GM19023 (cell line): ENCODE results near the gene ZDHHC6.
"Not testable (repeated sequence)": the region's sequence is repeated elsewhere in the genome, so short reads cannot be mapped to it uniquely, and the experiment has no call there.

Experiments used
- ATAC-seq: cut with Tn5 transposase; IDR thresholded peaks from one replicate; pipeline ENCODE4 v1.9.1; 2021; ENCODE audit warnings: mild to moderate bottlenecking, moderate library complexity; ENCODE audit not compliant: unreplicated experiment

Gene ZDHHC6

GRCh38 chr10:112393341-112393740, 53.4 kb downstream of the ZDHHC6 start:
- ATAC-seq: no peak

- ATAC-seq: no peak
Measured at GRCh38 chr10:112390125-112390703, 56.5 kb downstream of the ZDHHC6 start.

- peak; percentile 52 for ATAC-seq
Measured at GRCh38 chr10:112389271-112389822, 57.4 kb downstream of the ZDHHC6 start.

GRCh38 chr10:112388548-112388947, 58.2 kb downstream of the ZDHHC6 start:
- ATAC-seq: no peak

- not testable (repeated sequence) for ATAC-seq
Measured at GRCh38 chr10:112388056-112388455, 58.7 kb downstream of the ZDHHC6 start.

GRCh38 chr10:112385201-112385600, 61.5 kb downstream of the ZDHHC6 start:
- no peak for ATAC-seq

- ATAC-seq: no peak
Measured at GRCh38 chr10:112384141-112384540, 62.6 kb downstream of the ZDHHC6 start.

GRCh38 chr10:112383325-112383724, 63.4 kb downstream of the ZDHHC6 start:
- ATAC-seq: no peak

GRCh38 chr10:112382515-112383235, 64.0 kb downstream of the ZDHHC6 start:
- no peak for ATAC-seq
